ENCODE measurements around the gene PSMB10. TPM values are rescaled to one million over a fixed set of nuclear protein-coding genes. Genes with fewer than 3 reads are reported as not detected.
"Not testable (repeated sequence)": the region's sequence is repeated elsewhere in the genome, so short reads cannot be mapped to it uniquely, and the experiment has no call there.

PSMB10 gene
- polyA plus RNA-seq, 1 experiment: 18.1 TPM

GRCh38 chr16:67977005-67977404, 40.4 kb upstream of the PSMB10 start:
- Histone ChIP-seq H3K27me3 (ENCODE audit: control insufficient read depth, insufficient read depth, low read length) (peaks cover 20% of the 10 kb centered on the region), H3K27ac (ENCODE audit: low read depth, low read length) (no peak overlapping the region), H3K9me3 (ENCODE audit: control insufficient read depth, insufficient read depth, low read length) (no peaks in the 10 kb centered on the region; the same call in 1 of the 2 replicates), H3K4me3 (ENCODE audit: low read depth, low read length) (no peak overlapping the region)
- ChIA-PET CTCF (no interaction called here), POLR2A (no interaction called here)
- no peak for TF ChIP-seq CTCF (IDR thresholded peaks at IDR 0.05; ENCODE audit: low read depth, low read length)
- no peak for DNase-seq (ENCODE audit: low read depth, low spot score)

GRCh38 chr16:67976205-67976604, 39.6 kb upstream of the PSMB10 start:
- no peak for TF ChIP-seq CTCF (IDR thresholded peaks at IDR 0.05; ENCODE audit: low read depth, low read length)
- H3K27ac ChIP-seq (ENCODE audit: low read depth, low read length): no peak overlapping the region
- ChIA-PET CTCF (no interaction called here), POLR2A (no interaction called here)
- H3K9me3 ChIP-seq (ENCODE audit: control insufficient read depth, insufficient read depth, low read length): no peaks in the 10 kb centered on the region; the same call in 1 of the 2 replicates
- no peak overlapping the region for H3K4me3 ChIP-seq (ENCODE audit: low read depth, low read length)
- H3K27me3 ChIP-seq (ENCODE audit: control insufficient read depth, insufficient read depth, low read length): peaks cover 20% of the 10 kb centered on the region
- no peak for DNase-seq (ENCODE audit: low read depth, low spot score)

GRCh38 chr16:67975321-67976105, 38.9 kb upstream of the PSMB10 start:
- no peak overlapping the region for H3K27ac ChIP-seq (ENCODE audit: low read depth, low read length)
- H3K4me3 ChIP-seq (ENCODE audit: low read depth, low read length): no peak overlapping the region
- CTCF ChIA-PET: no interaction called here
- no peak for DNase-seq (ENCODE audit: low read depth, low spot score)
- no peaks in the 10 kb centered on the region; the same call in 1 of the 2 replicates for H3K9me3 ChIP-seq (ENCODE audit: control insufficient read depth, insufficient read depth, low read length)
- POLR2A ChIA-PET: no interaction called here
- peaks cover 20% of the 10 kb centered on the region for H3K27me3 ChIP-seq (ENCODE audit: control insufficient read depth, insufficient read depth, low read length)
- no peak for TF ChIP-seq CTCF (IDR thresholded peaks at IDR 0.05; ENCODE audit: low read depth, low read length)

GRCh38 chr16:67972285-67972684, 35.6 kb upstream of the PSMB10 start:
- H3K4me3 ChIP-seq (ENCODE audit: low read depth, low read length); H3K9me3 ChIP-seq (ENCODE audit: control insufficient read depth, insufficient read depth, low read length); H3K27me3 ChIP-seq (ENCODE audit: control insufficient read depth, insufficient read depth, low read length); DNase-seq (ENCODE audit: low read depth, low spot score); H3K27ac ChIP-seq (ENCODE audit: low read depth, low read length); POLR2A ChIA-PET: not testable (repeated sequence)
- CTCF ChIA-PET: interaction anchor here (0.7 kb wide), 1 partner anchor 79 kb away, joined by 6 read pairs; no protein-coding TSS in a partner anchor

- Histone ChIP-seq H3K4me3 (ENCODE audit: low read depth, low read length) (no peak overlapping the region), H3K27me3 (ENCODE audit: control insufficient read depth, insufficient read depth, low read length) (peaks cover 4% of the 10 kb centered on the region), H3K9me3 (ENCODE audit: control insufficient read depth, insufficient read depth, low read length) (no peaks in the 10 kb centered on the region; the same call in 1 of the 2 replicates), H3K27ac (ENCODE audit: low read depth, low read length) (no peak overlapping the region)
- ChIA-PET POLR2A (no interaction called here), CTCF (no interaction called here)
- DNase-seq (ENCODE audit: low read depth, low spot score): no peak
- TF ChIP-seq CTCF (IDR thresholded peaks at IDR 0.05; ENCODE audit: low read depth, low read length): no peak
Observed at GRCh38 chr16:67971111-67971510, 34.5 kb upstream of the PSMB10 start.
